Measurements from ENCODE around the gene TEX22. TPM values are rescaled to one million over a fixed set of nuclear protein-coding genes. Genes with fewer than 3 reads are reported as not detected.

Gene TEX22
- total RNA-seq, 1 experiment from 2014 or later: 0.29 TPM

DNA sequence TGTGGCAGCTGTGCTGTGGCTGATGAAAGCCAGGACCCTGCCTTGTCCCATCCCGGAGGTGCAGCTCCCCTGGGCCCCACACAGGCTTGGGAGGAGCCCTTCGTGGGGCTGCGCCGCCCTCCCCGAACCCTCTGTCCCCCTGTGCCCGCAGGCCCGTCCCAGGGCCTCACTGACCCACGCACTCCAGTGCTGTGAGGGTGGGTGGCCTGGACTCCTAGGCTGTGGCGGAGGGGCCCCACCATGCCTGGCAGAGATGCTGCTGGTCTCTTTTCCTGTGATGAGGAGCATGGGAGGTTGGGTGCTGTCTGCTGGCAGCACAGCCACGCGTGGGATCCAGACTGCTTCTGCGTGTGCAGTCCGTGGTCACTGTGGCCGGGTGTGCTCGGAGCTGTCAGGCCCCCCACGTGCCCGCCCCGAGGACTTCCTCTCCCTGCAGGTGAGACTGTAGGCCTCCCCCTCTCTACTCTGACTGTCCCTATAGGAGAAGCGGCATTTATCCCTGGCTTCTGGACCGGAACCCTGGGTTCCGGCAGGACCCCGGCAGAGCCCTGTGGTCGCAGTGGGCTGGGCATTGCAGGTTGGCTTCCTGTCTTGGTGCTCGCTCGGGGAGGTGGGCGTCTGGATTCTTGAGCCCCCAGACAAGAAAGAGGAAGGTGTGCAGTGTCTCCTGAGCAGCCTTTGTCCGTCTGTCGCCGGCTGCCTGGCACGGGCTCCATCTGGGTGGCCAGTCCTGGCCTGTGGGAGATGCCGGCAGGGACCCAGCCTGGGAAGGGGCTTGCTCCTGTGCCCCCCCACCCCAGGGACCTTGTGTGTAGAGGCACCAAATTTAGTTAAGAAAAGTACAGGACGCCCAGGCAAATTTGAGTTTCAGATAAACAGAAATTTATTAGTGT lies 23.6 kb downstream of the TEX22 start:
- Histone ChIP-seq H3F3A (ENCODE audit: low read length, unreplicated experiment) (no peaks in the 10 kb centered on the region), H3K27ac (ENCODE audit: low read length) (no peak overlapping the region), H3K9me3 (ENCODE audit: low read length) (no peaks in the 10 kb centered on the region), H4K20me1 (ENCODE audit: low read length) (0 out of 2 replicates have a peak, but pooled peaks cover 3% of the 10 kb centered on the region), H2AFZ (ENCODE audit: low read length) (no peak overlapping the region), H3K9ac (ENCODE audit: low read length) (no peak overlapping the region; the same call in 1 of the 2 replicates), H3K36me3 (ENCODE audit: low read depth, low read length) (no peaks in the 10 kb centered on the region), H3K4me2 (ENCODE audit: low read length) (peak overlapping the region; percentile 98), H3K79me2 (ENCODE audit: low read length) (peaks cover 73% of the 10 kb centered on the region), H3K4me3 (ENCODE audit: low read length) (peak overlapping the region; percentile 83), H3K27me3 (ENCODE audit: low read length) (no peaks in the 10 kb centered on the region), H3K9me2 (replicated peaks; ENCODE audit: low read length) (no peaks in the 10 kb centered on the region), H3K4me1 (ENCODE audit: insufficient read depth, low read length) (peaks cover 17% of the 10 kb centered on the region)
- no TSS peak for BruUV-seq (replicated peaks)
- intact Hi-C loops (cut with micrococcal nuclease): no loop called here
- TF ChIP-seq EZH2 (IDR thresholded peaks at IDR 0.05; ENCODE audit: low read length, unreplicated experiment) (no peak), EZH2phosphoT487 (IDR thresholded peaks at IDR 0.05; ENCODE audit: borderline replicate concordance, low read length) (no peak)
- TF ChIP-seq, protein P1, sequence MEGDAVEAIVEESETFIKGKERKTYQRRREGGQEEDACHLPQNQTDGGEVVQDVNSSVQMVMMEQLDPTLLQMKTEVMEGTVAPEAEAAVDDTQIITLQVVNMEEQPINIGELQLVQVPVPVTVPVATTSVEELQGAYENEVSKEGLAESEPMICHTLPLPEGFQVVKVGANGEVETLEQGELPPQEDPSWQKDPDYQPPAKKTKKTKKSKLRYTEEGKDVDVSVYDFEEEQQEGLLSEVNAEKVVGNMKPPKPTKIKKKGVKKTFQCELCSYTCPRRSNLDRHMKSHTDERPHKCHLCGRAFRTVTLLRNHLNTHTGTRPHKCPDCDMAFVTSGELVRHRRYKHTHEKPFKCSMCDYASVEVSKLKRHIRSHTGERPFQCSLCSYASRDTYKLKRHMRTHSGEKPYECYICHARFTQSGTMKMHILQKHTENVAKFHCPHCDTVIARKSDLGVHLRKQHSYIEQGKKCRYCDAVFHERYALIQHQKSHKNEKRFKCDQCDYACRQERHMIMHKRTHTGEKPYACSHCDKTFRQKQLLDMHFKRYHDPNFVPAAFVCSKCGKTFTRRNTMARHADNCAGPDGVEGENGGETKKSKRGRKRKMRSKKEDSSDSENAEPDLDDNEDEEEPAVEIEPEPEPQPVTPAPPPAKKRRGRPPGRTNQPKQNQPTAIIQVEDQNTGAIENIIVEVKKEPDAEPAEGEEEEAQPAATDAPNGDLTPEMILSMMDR (conservative IDR thresholded peaks at IDR 0.05; ENCODE audit: low read depth, low read length): no peak
- CTCF ChIA-PET: no interaction called here
- DNase-seq: no peak
- no peak for ATAC-seq
- POLR2A ChIA-PET (ENCODE audit: unreplicated experiment): interaction anchor here (0.9 kb wide), 1 partner anchor 59 kb away, joined by 3 read pairs; no protein-coding TSS in a partner anchor

DNA sequence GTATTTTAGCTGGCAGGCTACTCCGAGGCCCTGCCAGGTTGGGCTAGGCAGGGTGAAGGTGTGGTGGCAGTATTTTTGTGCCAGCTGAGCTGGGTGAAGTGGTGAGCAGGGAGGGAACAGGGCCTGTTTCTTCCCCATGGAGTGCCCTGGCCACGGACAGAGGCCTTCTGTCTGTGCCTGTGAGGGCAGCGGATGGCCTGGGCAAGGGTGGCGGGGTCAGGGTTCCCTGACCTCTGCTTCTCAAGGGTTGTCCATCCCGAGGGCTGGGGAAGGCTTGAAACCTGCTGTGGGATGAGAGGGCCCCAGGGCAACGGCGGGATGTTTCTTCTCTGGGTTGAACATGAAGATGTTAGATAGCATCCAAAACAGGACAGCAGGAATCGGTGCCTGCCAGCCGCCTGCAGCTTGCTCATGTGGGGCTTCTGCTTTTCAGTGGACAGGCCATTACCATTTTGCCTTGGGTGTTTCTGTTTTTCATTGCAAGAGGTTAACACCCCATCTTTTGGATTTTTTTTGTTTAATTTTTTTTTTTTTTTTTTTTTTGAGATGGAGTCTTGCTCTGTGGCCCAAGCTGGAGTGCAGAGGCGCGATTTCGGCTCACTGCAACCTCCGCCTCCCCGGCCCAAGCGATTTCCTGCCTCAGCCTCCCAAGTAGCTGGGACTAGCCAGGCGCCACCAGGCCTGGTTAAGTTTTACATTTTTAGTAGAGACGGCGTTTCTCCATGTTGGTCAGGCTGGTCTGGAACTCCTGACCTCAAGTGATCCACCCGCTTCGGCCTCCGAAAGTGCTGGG lies 24.6 kb downstream of the TEX22 start:
- no TSS peak for BruUV-seq (replicated peaks)
- Histone ChIP-seq H3K4me2 (ENCODE audit: low read length) (no peak overlapping the region), H3K9me2 (replicated peaks; ENCODE audit: low read length) (no peaks in the 10 kb centered on the region), H3K27ac (ENCODE audit: low read length) (no peak overlapping the region), H3K36me3 (ENCODE audit: low read depth, low read length) (no peaks in the 10 kb centered on the region), H2AFZ (ENCODE audit: low read length) (no peak overlapping the region), H3K79me2 (ENCODE audit: low read length) (peaks cover 82% of the 10 kb centered on the region), H4K20me1 (ENCODE audit: low read length) (0 out of 2 replicates have a peak, but pooled peaks cover 3% of the 10 kb centered on the region), H3F3A (ENCODE audit: low read length, unreplicated experiment) (no peaks in the 10 kb centered on the region), H3K9me3 (ENCODE audit: low read length) (no peaks in the 10 kb centered on the region), H3K4me1 (ENCODE audit: insufficient read depth, low read length) (peaks cover 17% of the 10 kb centered on the region), H3K9ac (ENCODE audit: low read length) (no peak overlapping the region), H3K27me3 (ENCODE audit: low read length) (no peaks in the 10 kb centered on the region), H3K4me3 (ENCODE audit: low read length) (no peak overlapping the region)
- no peak for ATAC-seq
- ChIA-PET CTCF (no interaction called here), POLR2A (ENCODE audit: unreplicated experiment) (interaction anchor here (0.9 kb wide), 1 partner anchor 58 kb away, joined by 3 read pairs; no protein-coding TSS in a partner anchor)
- DNase-seq: no peak
- intact Hi-C loops (cut with micrococcal nuclease): no loop called here
- TF ChIP-seq EZH2phosphoT487 (IDR thresholded peaks at IDR 0.05; ENCODE audit: borderline replicate concordance, low read length) (no peak), EZH2 (IDR thresholded peaks at IDR 0.05; ENCODE audit: low read length, unreplicated experiment) (no peak)
- TF ChIP-seq, protein P1 (conservative IDR thresholded peaks at IDR 0.05; ENCODE audit: low read depth, low read length): no peak
